ENCODE data around the gene NUDT4B.
"Not testable (repeated sequence)": the region's sequence is repeated elsewhere in the genome, so short reads cannot be mapped to it uniquely, and the experiment has no call there.

Gene NUDT4B

DNA sequence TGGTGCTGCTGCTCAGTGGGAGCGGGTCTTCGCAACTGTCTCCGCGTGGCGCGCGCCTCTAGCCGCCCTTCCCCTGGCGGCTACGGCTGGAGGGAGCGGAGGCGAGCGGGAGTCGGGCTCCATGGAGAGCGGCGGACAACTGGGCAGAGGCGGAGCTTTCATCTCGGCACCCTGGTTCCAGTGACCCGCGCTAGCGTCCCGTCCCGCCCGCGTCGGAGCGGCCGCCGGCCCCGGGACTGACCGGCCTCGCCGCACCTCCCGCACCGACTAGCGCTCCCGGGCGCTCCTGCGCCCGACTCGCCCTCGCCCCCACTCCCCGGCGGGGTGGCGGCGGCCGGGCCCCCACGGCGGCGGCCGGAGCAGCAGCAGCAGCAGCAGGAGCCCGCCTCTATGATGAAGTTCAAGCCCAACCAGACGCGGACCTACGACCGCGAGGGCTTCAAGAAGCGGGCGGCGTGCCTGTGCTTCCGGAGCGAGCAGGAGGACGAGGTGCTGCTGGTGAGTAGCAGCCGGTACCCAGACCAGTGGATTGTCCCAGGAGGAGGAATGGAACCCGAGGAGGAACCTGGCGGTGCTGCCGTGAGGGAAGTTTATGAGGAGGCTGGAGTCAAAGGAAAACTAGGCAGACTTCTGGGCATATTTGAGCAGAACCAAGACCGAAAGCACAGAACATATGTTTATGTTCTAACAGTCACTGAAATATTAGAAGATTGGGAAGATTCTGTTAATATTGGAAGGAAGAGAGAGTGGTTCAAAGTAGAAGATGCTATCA is at the start of gene NUDT4B:
Gene NUDT4B (plus strand): TSS at position 212 of the 772 bp plus-strand sequence. CDS start 179 bp downstream, at position 391.
- not testable (repeated sequence) for DNase-seq

DNA sequence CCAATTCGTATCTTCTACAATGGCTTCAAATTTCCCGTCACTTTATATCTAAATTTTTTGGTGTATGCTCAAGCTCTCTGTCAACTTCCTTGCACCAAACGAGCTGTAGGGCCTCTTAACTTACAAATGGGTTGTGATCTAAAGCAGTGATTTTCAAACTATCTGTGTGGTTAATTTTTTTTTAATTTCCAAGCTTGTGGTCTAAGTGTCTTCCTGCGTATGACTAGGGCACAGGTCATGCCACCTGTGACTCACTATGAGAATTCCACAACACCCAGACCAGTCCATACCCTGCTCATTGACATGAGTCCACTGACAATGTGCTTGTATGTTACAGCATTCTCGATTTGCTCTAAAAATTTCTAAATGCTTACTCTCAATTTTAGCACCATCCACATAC is 49.2 kb upstream of the NUDT4B start:
- not testable (repeated sequence) for DNase-seq

DNA sequence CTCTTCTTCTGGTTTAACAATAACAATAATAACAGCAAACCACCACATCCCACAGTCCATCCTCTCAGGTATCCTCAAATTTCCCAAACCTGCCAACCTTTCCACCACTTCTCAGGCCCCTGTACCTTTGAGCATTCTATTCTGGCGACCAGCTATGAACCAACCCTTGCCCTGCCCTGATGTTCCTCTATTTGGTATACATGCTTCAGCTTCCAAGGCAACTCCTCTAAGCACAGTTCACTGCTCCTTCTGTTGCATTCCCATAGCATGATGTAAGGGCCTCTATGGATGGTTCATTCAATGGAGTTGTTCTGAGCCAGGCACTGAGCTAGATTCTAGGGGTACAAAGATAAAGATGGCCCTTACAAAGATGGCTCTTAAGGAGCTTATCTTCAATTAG is 46.3 kb upstream of the NUDT4B start:
- not testable (repeated sequence) for DNase-seq

DNA sequence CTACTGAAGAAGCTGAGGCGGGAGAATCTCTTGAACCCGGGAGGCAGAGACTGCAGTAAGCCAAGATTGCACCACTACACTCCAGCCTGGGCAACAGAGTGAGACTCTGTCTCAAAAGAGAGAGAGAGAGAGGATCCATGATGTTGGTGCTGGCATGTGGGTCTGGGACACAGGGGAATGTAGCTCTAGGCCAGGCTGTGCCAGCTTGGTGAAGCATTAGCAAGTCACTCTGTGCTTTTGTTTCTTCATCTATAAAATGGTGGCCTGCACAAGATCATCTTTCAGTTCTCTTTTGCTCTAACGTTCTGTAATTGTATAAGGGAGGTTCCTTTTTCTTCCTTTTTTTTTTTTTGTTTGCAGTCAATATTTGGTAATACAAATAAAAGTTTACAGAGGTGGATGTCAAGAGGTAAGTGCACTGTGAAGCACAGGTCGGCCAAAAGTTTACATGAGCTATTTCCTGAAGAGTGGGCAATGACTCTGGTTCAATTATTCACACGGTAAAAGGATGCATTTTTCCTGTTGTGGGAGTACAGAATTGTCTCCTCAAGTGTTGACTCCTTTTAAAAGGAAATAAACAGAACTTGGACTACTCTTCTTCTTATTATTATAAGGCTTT is 44.5 kb upstream of the NUDT4B start:
- DNase-seq: not testable (repeated sequence)

DNA sequence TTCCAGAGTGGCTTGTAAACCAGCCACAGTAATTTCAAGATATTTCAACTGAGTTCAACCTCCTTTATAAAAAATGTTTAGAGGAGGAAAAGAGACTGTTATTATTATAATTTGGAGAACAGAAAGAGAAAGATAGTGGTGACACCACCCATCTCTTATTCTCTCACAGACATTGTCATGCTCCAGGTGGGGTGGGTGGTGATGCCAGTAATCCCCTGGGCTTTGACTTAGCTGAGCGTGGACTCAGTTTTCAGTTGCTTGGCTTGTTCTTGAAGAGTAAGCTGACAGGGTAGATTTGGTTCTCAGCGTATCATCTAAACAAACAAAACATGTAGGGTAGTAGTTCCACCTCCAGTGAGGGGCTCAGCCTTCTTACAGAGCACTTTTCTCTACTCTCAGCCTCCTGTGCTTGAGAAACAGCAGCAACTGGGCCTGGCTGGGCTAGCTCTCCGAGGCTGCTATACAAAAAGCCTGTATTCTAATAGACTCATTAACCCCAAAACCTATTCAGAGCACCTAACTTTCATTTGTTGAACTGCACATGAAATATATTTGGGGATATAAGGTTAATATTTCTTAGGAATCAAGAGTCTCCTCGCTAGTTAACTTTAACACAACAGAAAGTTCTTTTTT is 43.1 kb upstream of the NUDT4B start:
- not testable (repeated sequence) for DNase-seq

DNA sequence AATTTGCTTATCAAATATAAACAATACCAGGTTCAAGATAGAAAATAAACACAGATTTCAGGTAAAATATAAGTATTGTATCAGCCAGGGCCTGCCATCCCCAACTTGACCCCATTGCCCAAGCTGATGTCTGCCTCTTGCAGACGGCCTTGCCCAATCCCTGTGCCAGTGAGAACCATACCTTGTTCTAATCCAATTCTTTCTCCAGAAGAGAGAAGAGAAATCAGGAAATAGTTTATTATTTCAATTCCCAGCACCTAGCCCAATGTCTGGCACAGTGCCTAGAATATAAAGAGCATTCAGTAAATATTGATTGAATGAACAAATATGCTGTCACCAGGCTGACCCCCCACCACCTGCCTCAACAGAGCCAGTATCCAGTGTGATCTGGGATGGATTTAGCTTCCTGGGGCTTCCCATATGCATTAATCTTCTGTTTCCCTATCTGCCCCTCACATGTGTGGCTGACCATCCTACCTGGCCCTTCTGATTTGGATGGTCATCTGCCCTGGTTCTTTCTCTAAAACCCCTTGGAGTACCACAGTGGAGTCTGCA is 39.7 kb upstream of the NUDT4B start:
- DNase-seq: not testable (repeated sequence)

DNA sequence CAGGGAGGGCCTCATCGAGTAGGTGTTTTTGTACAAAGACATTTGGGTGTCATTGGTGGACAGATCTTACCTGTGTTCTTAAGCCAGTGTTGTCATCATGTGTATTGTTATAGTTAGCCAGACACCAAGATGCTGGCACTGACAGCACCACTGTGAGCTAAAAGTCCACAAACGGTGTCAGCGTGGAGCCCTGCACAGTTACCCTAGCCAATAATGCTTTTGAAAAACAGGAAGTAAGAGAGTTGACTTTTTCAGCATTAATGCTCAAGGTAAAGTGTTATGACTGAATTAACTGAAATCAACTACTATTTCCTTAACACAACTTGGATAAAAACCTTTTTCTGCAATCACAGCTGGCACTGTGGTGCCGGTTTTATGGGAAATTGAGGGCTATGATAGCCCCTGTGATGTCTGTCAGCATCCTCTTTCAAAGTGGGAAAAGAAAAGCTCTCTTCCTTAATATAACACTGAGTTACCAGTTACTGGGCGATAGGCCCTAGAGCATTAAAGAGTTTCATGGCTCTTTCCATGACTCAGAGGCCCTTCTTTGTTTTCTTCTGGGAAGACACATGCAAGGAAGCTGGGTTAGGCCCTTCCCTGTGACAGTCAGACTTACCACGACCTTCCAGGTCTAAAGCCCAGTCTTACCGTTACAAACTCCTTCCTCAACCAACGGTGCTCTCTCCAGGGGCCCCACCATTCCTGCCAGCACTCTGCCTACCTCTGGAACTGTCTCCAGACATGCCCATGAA is 37.6 kb upstream of the NUDT4B start:
- not testable (repeated sequence) for DNase-seq

DNA sequence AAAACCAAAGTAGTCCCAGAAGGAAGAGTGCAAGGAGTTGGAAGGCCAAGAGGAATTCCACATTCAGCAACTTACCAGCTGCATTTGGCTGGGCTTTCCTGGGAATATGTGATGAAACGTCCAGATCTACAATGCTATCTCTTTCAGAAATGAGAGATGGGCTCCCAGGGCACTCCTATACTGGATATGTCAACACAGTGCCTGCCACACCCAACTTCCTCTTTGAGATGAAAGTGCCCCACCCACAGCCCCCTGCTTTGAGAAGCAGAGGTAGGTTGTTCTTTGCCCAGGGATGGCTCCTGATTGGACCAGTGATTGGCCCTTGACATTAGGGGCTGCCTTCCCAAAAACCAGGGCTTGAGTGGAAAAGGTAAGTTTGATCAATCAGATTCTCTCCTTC is 36.2 kb upstream of the NUDT4B start:
- not testable (repeated sequence) for DNase-seq

DNA sequence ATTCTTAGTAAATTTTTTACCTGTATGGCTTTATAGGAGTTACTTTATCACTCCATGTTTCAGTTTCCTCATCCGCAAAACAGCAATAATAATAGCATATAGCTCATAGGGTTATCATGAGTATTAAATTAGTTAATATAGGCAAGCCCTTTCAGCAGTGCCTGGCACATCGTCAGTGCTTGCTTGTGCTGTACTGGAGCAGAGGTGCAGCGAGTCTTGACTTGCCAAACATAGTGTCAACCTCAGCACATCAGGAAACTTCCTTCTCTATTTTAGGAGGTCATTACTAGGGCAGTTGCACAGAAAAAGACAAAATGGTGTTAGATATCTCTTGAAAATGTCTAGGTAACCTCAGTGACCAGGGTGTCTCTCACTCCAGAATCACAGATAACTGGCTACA is 33.1 kb upstream of the NUDT4B start:
- not testable (repeated sequence) for DNase-seq

DNA sequence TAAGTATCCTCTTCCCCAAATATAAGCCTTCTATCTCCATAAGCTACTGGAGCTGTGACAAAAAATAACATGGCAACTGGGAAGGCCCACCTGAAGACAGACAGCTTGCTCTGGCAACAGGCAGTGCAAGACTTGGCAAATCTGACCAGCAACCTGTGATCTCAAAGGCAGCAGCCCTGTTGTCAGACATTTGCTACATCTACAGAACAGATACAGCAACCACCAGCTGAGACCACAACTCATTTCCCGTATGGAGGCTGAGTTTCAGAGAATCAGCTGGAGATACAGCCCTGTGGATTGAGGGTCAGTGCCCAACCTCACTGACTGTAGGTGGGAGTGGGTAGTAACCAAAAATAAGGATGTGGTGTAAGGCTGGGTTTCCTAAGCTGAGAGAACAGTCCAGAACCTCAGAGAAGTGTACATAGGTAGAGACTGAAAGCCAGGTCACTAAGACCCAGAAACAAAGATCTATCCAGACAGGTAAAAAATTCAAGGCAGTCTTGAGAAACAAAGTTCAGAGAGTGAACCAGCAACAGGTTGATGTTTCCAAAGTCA is 31.5 kb upstream of the NUDT4B start:
- not testable (repeated sequence) for DNase-seq

DNA sequence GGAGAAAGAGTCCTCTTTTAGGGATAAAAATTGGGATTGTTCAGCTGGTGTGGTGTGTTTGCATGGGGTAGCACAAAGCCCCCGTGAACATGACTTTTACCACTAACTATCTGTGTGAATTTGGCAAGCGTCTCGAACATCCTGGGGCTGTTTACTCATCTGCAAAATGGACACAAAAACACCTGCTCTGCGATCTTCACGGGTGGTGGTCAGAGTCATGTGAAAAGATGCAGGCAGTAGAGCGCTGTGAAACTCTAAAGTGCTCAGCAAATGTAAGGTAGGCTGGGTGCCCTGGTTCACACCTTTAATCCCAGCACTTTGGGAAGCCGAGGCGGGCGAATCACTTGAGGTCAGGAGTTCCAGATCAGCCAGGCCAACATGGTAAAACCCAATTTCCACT is 27.7 kb upstream of the NUDT4B start:
- not testable (repeated sequence) for DNase-seq

DNA sequence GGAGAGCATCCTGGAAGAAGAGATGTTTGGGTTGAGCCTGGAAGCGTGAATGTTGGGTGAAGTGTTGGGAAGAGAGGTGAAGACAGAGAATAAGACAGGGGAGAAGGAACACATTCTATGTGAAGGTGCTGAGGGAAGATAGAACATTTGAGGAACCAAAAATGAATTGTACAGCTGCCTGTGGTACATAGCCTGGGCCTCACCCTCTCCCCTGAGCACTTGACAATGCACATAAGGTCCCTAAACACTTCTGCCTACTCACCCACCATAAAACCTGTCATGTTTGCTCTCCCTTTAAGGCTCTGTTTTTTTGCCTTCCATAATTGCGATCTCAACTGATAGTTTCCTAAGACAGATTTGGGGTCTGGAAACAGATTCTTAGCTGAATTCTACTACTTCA is 25.8 kb upstream of the NUDT4B start:
- not testable (repeated sequence) for DNase-seq

DNA sequence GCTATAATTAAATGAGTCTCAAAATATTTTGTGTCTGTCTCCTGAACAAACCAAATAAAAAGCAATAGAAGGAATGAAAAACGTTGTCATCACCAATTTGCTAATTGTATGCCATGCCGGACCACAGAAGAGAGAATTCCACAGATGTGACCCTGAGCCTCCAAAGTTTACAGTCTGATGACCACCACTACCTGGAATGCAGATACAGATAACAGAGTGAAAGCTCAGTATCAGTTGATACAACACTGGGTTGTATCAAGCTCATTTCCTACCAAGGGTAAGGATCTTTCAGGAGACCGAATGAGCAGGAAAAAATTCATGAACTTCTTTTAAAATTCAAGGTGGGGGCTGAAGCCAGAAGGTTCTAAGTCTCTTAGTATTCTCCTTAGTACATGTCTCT is 25.1 kb upstream of the NUDT4B start:
- not testable (repeated sequence) for DNase-seq

DNA sequence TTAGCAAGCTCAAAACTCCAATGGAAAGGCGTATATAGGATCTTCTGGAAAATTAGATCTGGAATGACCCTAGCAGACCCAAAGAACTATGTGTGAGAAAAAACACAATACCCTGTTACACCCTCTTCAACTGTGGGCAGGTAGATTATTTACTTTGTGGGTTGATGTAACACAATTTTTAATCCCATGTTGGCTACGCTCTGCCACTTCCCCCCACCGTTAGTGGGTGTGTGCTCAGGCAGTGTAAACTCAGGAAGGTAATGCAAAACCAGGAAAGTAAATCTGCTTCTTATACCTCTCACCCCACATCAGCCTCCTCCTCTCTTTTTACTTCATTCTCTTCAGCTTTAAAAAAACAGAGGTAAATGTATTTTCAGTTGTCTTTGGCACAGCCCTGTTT is 23.7 kb upstream of the NUDT4B start:
- not testable (repeated sequence) for DNase-seq

DNA sequence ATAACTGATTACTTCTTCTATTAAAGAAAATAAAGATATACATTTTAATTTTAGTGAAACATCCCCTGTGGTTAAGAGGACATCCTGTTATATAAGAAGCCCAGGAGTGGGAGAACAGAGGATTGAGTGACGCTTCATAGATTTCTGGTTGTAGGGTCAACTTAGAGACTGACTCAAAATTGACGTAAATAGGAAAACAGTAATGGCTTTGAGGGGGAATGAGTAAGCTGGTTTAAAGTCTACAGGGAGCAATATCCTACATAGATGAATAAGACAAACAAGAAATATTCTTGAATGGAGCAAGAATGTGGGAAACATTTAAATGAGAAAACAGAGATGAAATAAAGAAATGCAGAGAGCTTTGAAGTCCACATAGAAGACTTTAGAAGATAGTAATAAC is 20.7 kb upstream of the NUDT4B start:
- not testable (repeated sequence) for DNase-seq

DNA sequence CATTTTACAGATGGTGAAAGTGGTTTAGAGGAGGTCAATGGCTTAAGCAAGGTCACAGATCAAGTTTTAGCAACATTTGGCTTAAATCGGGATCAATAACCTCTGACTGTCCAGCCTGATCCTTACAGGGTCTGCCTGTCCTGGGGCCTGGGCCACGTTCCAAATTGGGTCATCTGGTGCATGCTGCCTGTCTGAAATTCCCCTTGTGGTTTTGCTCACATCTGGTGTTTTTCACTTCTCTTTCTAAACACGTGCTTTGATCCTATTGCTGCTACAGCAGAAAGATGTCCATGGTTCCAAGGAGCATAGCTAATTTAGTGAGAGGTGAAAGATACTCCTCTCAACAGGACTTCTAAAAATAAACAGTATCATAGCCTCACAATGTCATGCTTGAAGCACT is 19.4 kb upstream of the NUDT4B start:
- not testable (repeated sequence) for DNase-seq

DNA sequence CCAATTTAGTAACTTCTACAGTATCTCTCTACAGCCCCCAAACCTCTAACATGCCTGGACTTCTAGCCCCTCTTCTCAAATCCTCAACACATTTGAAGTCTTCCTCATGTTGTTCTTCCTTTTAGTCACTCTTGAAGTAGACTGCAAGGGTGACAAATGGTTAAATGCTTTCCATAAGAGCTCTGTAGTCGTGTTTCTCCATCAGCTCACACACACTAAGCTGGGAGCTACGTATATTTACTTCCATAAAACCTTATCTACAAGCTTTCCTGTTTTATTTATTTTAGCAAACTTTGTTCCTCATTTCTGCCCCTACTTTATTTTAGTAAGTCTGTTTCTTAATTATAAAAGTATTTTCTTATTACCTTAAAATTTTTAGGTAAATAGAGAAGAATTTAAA is 19.0 kb upstream of the NUDT4B start:
- not testable (repeated sequence) for DNase-seq

DNA sequence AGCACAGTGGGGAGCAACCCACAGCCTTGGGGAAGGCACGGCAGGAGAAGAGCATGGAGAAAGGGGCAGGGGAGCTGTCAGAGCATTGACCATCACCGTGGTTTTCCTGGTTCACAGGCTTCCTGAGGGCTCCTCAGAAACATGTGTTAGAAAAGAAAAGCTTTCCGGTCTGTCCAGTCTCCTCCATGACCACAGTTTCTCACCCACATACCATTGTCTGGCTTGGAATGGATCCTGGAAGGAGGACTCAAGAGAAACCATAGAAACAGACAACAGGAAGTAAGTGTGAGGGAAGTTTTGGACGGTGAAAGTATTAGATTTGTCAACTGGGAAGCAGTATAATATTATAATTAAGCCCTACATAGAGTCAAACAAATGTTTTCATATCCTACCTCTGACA is 16.3 kb upstream of the NUDT4B start:
- DNase-seq: not testable (repeated sequence)

DNA sequence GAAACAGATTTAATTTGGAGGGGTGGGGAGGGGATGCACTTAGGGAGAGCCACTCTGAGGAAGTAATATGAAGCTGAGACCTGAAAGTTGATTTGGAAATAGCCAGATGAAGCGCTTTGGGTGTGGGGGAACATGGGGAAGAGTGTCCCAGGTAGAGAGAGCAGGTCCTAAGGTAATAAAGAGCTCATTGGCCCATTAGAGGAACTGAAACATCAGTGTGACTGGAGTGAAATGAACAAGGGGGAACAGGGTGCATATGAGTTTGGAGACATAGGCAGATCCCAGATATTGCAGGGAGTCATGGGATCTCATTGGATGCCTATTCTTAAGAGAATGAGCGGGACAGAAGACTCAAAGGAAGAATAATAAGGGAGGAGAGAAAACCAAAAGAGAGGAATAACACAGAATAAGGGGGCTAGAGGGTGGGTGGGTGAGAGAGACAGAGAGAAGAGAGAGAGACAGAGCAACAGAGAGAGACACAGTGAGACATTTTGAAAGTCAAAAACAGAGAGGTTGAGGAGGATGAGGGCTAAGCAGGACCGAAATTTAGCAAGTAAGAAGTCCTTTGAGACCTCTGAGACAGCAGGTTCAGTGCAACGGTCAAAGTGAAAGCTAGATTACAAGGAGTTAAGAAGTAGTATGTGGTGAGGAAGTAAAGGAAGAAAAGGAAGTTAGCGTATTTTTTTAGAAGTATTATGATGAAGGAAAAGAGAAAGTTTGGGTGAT is 14.8 kb upstream of the NUDT4B start:
- not testable (repeated sequence) for DNase-seq

DNA sequence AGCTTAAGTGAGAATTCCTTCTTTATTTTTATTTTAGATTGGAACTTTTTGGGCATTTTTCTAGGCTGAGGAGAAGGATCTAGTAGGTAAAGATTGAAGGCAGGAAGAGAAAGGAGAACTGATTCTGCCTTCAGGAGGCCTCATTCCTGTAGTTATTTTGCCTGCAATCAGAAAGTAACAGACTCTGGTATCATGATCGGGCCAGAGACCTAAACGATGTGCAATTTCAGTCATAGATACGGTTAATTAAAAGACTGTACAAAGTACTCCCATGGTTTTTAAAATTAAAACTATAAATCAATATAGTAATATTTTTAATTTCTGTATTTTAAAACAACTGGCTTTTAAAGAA is 14.3 kb upstream of the NUDT4B start:
- DNase-seq: not testable (repeated sequence)

DNA sequence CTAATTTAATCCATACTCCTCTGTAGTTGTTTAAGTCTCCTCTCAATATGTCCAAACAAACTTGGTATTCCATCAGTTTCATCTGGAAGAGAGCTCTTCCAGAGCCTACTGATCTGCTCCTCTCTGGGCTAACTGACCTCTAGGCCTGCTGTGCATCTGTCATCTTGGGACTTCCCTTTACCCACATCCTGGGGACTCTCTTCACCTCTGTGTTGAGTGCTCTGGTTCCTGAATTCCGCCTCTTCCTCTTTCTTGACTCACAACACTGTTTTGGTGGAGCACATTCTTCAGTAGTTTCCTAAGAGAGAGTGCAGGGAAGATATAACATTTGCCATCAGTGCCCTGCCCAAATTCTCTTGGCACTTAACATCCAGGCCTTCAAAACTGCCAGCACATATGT is 13.0 kb upstream of the NUDT4B start:
- not testable (repeated sequence) for DNase-seq

DNA sequence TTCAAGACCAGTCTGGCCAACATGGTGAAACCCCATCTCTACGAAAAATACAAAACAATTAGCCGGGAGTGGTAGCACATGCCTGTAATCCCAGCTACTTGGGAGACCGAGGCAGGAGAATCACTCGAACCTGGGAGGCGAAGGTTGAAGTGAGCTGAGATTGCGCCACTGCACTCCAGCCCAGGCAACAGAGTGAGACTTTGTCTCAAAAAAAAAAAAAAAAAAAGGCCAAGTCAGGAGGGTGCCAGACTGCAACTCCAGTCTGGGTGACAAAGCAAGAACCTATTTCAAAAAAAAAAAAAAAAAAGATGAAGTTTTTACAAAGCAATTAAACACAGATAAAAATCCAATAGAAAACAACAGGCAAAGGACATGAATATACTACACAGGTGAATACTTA is 9.9 kb upstream of the NUDT4B start:
- not testable (repeated sequence) for DNase-seq

All from midbrain (tissue), 1 donor.